GM23248 (cell line): ENCODE measurements around the gene WDR62. TPM values are rescaled to one million over a fixed set of nuclear protein-coding genes. Genes with fewer than 3 reads are reported as not detected.

Source experiments
- DNase-seq: peaks from one replicate; pipeline ENCODE4 v3.0.0-alpha.2; 2015
- H2AFZ ChIP-seq: fragments of 200-600 bp; sonication (generic); 2 replicates; pipeline ENCODE4 v1.6.1; 2016; ENCODE audit warnings: antibody characterized with exemption
- H3F3A ChIP-seq: fragments of 200-600 bp; sonication (generic); 2 replicates; pipeline ENCODE4 v1.6.1; 2016; ENCODE audit warnings: mild to moderate bottlenecking, antibody characterized with exemption, mixed run types; ENCODE audit not compliant: insufficient read depth
- H3K27ac ChIP-seq: fragments of 200-600 bp; sonication (generic); 2 replicates; pipeline ENCODE4 v1.5.1; 2016; ENCODE audit warnings: mild to moderate bottlenecking
- H3K27me3 ChIP-seq: fragments of 200-600 bp; sonication (generic); replicated peaks from 2 replicates; pipeline ENCODE4 v1.6.1; 2016; ENCODE audit warnings: mild to moderate bottlenecking; ENCODE audit not compliant: insufficient read depth
- H3K36me3 ChIP-seq: fragments of 200-600 bp; sonication (generic); 2 replicates; pipeline ENCODE4 v1.6.1; 2016; ENCODE audit warnings: low read depth, mild to moderate bottlenecking
- H3K4me1 ChIP-seq: fragments of 200-600 bp; sonication (generic); 2 replicates; pipeline ENCODE4 v1.6.1; 2016; ENCODE audit warnings: mild to moderate bottlenecking; ENCODE audit not compliant: insufficient read depth
- H3K4me2 ChIP-seq: fragments of 200-600 bp; sonication (generic); one replicate; pipeline ENCODE4 v1.6.1; 2016; ENCODE audit warnings: mild to moderate bottlenecking; ENCODE audit not compliant: unreplicated experiment
- H3K4me3 ChIP-seq: fragments of 200-600 bp; sonication (generic); 2 replicates; pipeline ENCODE4 v1.5.1; 2016; ENCODE audit warnings: mild to moderate bottlenecking
- H3K79me2 ChIP-seq: fragments of 200-600 bp; sonication (generic); 2 replicates; pipeline ENCODE4 v1.6.1; 2016; ENCODE audit warnings: mild to moderate bottlenecking; ENCODE audit not compliant: insufficient read depth
- H3K9ac ChIP-seq: fragments of 200-600 bp; sonication (generic); 2 replicates; pipeline ENCODE4 v1.6.1; 2016; ENCODE audit warnings: mild to moderate bottlenecking
- H3K9me2 ChIP-seq: fragments of 200-600 bp; sonication (generic); 2 replicates; pipeline ENCODE4 v1.6.1; 2016; ENCODE audit warnings: mixed run types, mild to moderate bottlenecking, moderate library complexity; ENCODE audit not compliant: insufficient read depth
- H3K9me3 ChIP-seq: fragments of 200-600 bp; sonication (generic); one replicate; pipeline ENCODE4 v1.6.1; 2017; ENCODE audit warnings: low read depth
- H4K20me1 ChIP-seq: fragments of 200-600 bp; sonication (generic); 2 replicates; pipeline ENCODE4 v1.6.0; 2016; ENCODE audit not compliant: insufficient read depth
- EZH2 ChIP-seq: fragments of 200-600 bp; sonication (generic); IDR thresholded peaks from 2 replicates; pipeline ENCODE4 v1.6.1; 2018; ENCODE audit warnings: antibody characterized with exemption, mild to moderate bottlenecking; ENCODE audit not compliant: insufficient read depth, poor library complexity, severe bottlenecking
- EZH2phosphoT487 ChIP-seq: fragments of 200-600 bp; sonication (generic); IDR thresholded peaks from 2 replicates; pipeline ENCODE4 v1.6.1; 2018; ENCODE audit warnings: antibody characterized with exemption, moderate library complexity, mild to moderate bottlenecking, low read depth; ENCODE audit not compliant: insufficient read depth
- WGBS, 2 experiments: methylation state at CpG; one replicate each; pipeline ENCODE4 v1.1.6; 2015 to 2017; ENCODE audit warnings: low lambda C conversion rate in 2 of 2, low coverage in 1 of 2; ENCODE audit errors: missing lambda C conversion rate in 2 of 2; 5-methylcytosine and 5-hydroxymethylcytosine counted together
- in situ Hi-C: fragments of 300-500 bp; cut with MboI; formaldehyde crosslinking; loops from 2 replicates; pipeline ENCODE4 v1.15.0; 2020
- polyA plus RNA-seq: library from polyadenylated mRNA; unstranded; fragments of >200 nt; fragmentation: Nextera tagmentation; extraction: Ambion mirVana; gene quantifications from 2 replicates; pipeline ENCODE4 v1.2.1, GENCODE V29; 2016
- total RNA-seq: library from RNA; depleted of rRNA; stranded (reverse); fragments of >200 nt; shearing (Covaris generic); gene quantifications from 2 replicates; pipeline ENCODE4 v1.2.3, GENCODE V29; 2014

WDR62 gene
- total and polyA plus RNA-seq, 2 experiments from 2014 or later: 2.7 to 2.8 TPM

- peak overlapping the region; percentile 68 for H3K27ac ChIP-seq
- H4K20me1 ChIP-seq: no peaks in the 10 kb centered on the region
- H3K79me2 ChIP-seq: no peaks in the 10 kb centered on the region
- no peaks in the 10 kb centered on the region for H3K9me3 ChIP-seq
- no peaks in the 10 kb centered on the region for H3K36me3 ChIP-seq
- no peaks in the 10 kb centered on the region for H3K9me2 ChIP-seq
- H3K4me2 ChIP-seq: peak overlapping the region; percentile 62
- H3K9ac ChIP-seq: peak overlapping the region; percentile 12; the same call in 1 of the 2 replicates
- in situ Hi-C loops: no loop called here
- H3F3A ChIP-seq: peaks cover 8% of the 10 kb centered on the region
- 0 out of 2 replicates have a peak overlapping the region, but pooled peaks have one; percentile 24 for H3K4me3 ChIP-seq
- DNase-seq: peak; percentile 80
- TF ChIP-seq EZH2: no peak
- TF ChIP-seq EZH2phosphoT487: no peak
- peak overlapping the region; percentile 75 for H2AFZ ChIP-seq
- no peaks in the 10 kb centered on the region for H3K27me3 ChIP-seq
- peaks cover 24% of the 10 kb centered on the region for H3K4me1 ChIP-seq
- WGBS, 2 experiments: 0 to 1% methylated on average over 3 of the region's 3 CpGs
Measured at GRCh38 chr19:36041831-36042230, 12.9 kb upstream of the WDR62 start.

GRCh38 chr19:36043952-36044351, 10.7 kb upstream of the WDR62 start:
- in situ Hi-C loops: no loop called here
- WGBS, 2 experiments: 93 to 98% methylated on average over 2 of the region's 2 CpGs
- Histone ChIP-seq H3K4me2 (no peak overlapping the region), H4K20me1 (no peaks in the 10 kb centered on the region), H3K79me2 (no peaks in the 10 kb centered on the region), H3F3A (peaks cover 8% of the 10 kb centered on the region), H3K9me3 (no peaks in the 10 kb centered on the region), H3K27ac (no peak overlapping the region), H2AFZ (no peak overlapping the region), H3K9me2 (no peaks in the 10 kb centered on the region), H3K27me3 (no peaks in the 10 kb centered on the region), H3K36me3 (no peaks in the 10 kb centered on the region), H3K9ac (no peak overlapping the region), H3K4me1 (peaks cover 26% of the 10 kb centered on the region), H3K4me3 (no peak overlapping the region)
- no peak for DNase-seq
- TF ChIP-seq EZH2phosphoT487: no peak
- TF ChIP-seq EZH2: no peak

- Histone ChIP-seq H3K36me3 (no peaks in the 10 kb centered on the region), H3K27me3 (no peaks in the 10 kb centered on the region), H3F3A (peaks cover 2% of the 10 kb centered on the region), H3K4me3 (no peak overlapping the region), H3K9ac (no peak overlapping the region), H3K27ac (no peak overlapping the region), H3K4me1 (peaks cover 20% of the 10 kb centered on the region), H3K4me2 (no peak overlapping the region), H4K20me1 (no peaks in the 10 kb centered on the region), H2AFZ (no peak overlapping the region), H3K79me2 (no peaks in the 10 kb centered on the region; the same call in 1 of the 2 replicates), H3K9me2 (no peaks in the 10 kb centered on the region), H3K9me3 (no peaks in the 10 kb centered on the region)
- DNase-seq: peak; percentile 43
- in situ Hi-C loops: no loop called here
- no peak for TF ChIP-seq EZH2
- TF ChIP-seq EZH2phosphoT487: no peak
- 80 to 84% methylated on average over 5 of the region's 5 CpGs for WGBS, 2 experiments
Measured at GRCh38 chr19:36046443-36047050, 8.2 kb upstream of the WDR62 start.

GRCh38 chr19:36047835-36048234, 6.9 kb upstream of the WDR62 start:
- TF ChIP-seq EZH2phosphoT487 (no peak), EZH2 (no peak)
- in situ Hi-C loops: no loop called here

More at GRCh38 chr19:36047835-36048234, 6.9 kb upstream of the WDR62 start:
- no peak overlapping the region for H3K27ac ChIP-seq
- H3K9me3 ChIP-seq: no peaks in the 10 kb centered on the region
- no peak overlapping the region for H3K9ac ChIP-seq
- H3K9me2 ChIP-seq: no peaks in the 10 kb centered on the region
- no peak overlapping the region for H2AFZ ChIP-seq
- peaks cover 12% of the 10 kb centered on the region for H3K79me2 ChIP-seq
- no peak overlapping the region for H3K4me2 ChIP-seq
- H3K27me3 ChIP-seq: no peaks in the 10 kb centered on the region
- no peaks in the 10 kb centered on the region for H4K20me1 ChIP-seq
- DNase-seq: no peak
- peaks cover 13% of the 10 kb centered on the region for H3K4me1 ChIP-seq
- no peaks in the 10 kb centered on the region for H3K36me3 ChIP-seq
- H3K4me3 ChIP-seq: no peak overlapping the region
- H3F3A ChIP-seq: 0 out of 2 replicates have a peak, but pooled peaks cover 6% of the 10 kb centered on the region
